ENCODE data around the gene SORBS2. TPM values are rescaled to one million over a fixed set of nuclear protein-coding genes. Genes with fewer than 3 reads are reported as not detected.

SORBS2 gene
- total and polyA plus RNA-seq, 3 donors from 2014 or later = 20.2 to 47.7 (median 26.0) TPM

DNA sequence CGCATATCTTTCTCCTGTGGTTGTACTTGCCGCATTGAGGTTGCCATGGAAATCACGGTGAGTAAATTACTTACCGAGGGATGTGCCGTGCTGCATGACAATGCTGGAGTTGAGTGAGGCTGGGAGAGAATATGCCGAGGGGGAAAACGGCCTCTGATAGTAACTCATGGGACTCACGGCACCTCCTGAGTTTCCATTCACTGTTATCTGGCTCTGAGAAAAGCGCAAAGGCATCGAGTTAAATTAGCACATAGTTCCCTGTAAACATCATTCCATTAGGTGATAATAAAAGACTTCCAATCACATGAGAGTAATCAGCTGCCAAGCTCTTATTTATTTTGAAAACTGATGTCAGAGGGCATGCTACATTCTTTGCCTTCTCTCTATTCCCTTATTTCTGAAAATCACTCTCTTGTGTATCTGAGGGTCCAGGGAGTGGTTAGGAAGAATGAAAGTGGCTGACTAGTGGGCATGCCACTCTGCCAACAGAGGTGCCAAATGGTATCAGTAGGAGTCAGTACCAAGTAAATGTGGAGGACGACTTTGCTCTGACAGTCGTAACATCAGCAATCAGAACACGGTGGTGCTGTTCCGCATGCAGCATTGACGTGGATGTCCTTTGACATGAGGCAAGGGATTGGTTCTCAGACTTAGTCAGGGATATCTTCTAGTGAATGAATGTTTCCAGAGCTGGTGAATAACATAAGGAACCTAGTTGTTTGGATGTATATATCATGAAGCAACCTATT lies 149.8 kb downstream of the SORBS2 start:
- WGBS, 2 donors = 77 to 80% methylated on average over 15 of the region's 15 CpGs

DNA sequence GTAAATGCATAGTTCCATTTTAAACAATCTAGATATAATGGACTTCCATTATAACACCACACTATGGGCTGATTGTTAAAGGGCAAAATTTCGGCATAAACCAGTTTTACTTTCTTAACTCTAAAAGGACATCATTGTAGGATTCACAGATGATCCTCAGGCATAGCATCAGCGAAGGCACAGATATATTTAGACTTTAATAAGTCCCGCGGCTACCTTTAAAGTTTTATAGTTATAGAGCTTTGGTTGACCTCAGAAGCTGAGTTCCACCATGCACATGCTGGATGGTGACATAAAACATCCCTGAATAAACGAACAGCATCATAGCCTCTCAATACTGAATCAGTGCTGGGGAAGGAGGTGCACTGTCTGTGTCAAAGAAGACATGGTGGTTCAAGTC lies 151.7 kb downstream of the SORBS2 start:
- no peak overlapping the region for H3K27ac ChIP-seq
- no peak for TF ChIP-seq POLR2A (IDR thresholded peaks at IDR 0.05)
- TF ChIP-seq, protein P1, sequence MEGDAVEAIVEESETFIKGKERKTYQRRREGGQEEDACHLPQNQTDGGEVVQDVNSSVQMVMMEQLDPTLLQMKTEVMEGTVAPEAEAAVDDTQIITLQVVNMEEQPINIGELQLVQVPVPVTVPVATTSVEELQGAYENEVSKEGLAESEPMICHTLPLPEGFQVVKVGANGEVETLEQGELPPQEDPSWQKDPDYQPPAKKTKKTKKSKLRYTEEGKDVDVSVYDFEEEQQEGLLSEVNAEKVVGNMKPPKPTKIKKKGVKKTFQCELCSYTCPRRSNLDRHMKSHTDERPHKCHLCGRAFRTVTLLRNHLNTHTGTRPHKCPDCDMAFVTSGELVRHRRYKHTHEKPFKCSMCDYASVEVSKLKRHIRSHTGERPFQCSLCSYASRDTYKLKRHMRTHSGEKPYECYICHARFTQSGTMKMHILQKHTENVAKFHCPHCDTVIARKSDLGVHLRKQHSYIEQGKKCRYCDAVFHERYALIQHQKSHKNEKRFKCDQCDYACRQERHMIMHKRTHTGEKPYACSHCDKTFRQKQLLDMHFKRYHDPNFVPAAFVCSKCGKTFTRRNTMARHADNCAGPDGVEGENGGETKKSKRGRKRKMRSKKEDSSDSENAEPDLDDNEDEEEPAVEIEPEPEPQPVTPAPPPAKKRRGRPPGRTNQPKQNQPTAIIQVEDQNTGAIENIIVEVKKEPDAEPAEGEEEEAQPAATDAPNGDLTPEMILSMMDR (IDR thresholded peaks at IDR 0.05) = no peak
- no peaks in the 10 kb centered on the region for H3K4me1 ChIP-seq
- no peak overlapping the region for H3K4me3 ChIP-seq
- no peaks in the 10 kb centered on the region for H3K27me3 ChIP-seq
- no peaks in the 10 kb centered on the region for H3K36me3 ChIP-seq (ENCODE audit: low read depth, missing control alignments)
- 87 to 88% methylated on average over 5 of the region's 5 CpGs for WGBS, 2 donors
- no peaks in the 10 kb centered on the region for H3K9me3 ChIP-seq
- no peak for DNase-seq
- intact Hi-C loops (cut with DNase I; ENCODE audit: low total_unique reads) = no loop called here

More for the DNA sequence above, 149.8 kb downstream of the SORBS2 start:
- H3K4me1 ChIP-seq = no peaks in the 10 kb centered on the region
- no peaks in the 10 kb centered on the region for H3K9me3 ChIP-seq
- no peak overlapping the region for H3K27ac ChIP-seq
- no peak for DNase-seq
- intact Hi-C loops (cut with DNase I; ENCODE audit: low total_unique reads) = no loop called here
- no peak overlapping the region for H3K4me3 ChIP-seq
- TF ChIP-seq POLR2A (IDR thresholded peaks at IDR 0.05) = no peak
- TF ChIP-seq, protein P1 (IDR thresholded peaks at IDR 0.05) = no peak
- no peaks in the 10 kb centered on the region for H3K36me3 ChIP-seq (ENCODE audit: low read depth, missing control alignments)
- H3K27me3 ChIP-seq = no peaks in the 10 kb centered on the region

DNA sequence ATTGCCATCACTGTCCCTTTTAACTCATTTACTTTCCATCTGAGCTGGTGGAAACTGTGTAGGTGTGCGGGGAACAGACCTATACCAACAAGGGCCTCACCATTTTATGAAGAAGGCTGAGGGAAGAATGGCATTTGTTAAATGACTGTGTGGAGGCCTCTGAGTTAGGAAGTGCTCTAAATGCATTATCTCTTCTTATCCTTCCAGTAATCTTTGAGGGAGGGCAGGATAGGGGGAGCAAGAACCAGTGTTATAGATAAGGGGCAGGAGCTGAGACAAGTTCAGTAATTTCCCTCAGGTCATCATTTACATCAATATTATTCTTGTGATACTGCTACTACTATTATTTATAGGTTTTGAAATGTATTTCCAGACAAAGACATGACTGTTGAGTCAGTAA lies 154.3 kb downstream of the SORBS2 start:
- WGBS, 2 donors = 92 to 93% methylated on average over 1 of the region's 1 CpG
- Histone ChIP-seq H3K4me3 (no peak overlapping the region), H3K4me1 (no peaks in the 10 kb centered on the region), H3K27me3 (no peaks in the 10 kb centered on the region), H3K27ac (no peak overlapping the region), H3K36me3 (ENCODE audit: low read depth, missing control alignments) (no peaks in the 10 kb centered on the region), H3K9me3 (no peaks in the 10 kb centered on the region)
- DNase-seq = no peak
- TF ChIP-seq, protein P1 (IDR thresholded peaks at IDR 0.05) = no peak
- TF ChIP-seq POLR2A (IDR thresholded peaks at IDR 0.05) = no peak
- intact Hi-C loops (cut with DNase I; ENCODE audit: low total_unique reads) = no loop called here

DNA sequence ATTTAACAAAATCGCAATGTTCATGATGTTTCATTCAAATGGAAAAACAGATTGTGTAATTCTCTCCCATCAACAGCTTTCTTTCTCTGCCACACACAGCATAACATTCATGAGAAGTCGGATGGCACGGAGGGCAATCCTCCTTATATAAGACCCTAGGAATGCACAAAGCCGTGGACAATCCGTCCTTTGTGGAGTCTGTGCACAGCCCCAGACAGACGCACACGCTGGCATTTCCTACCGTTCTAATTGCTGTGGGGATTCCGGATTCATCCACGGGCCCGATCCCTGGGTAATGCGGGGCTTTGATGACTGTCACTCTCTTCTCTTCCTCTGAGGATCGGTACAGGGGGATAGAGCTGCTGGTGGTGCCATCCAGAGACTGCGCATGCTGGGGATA lies 154.8 kb downstream of the SORBS2 start:
- DNase-seq = no peak
- no peak overlapping the region for H3K27ac ChIP-seq
- H3K4me3 ChIP-seq = no peak overlapping the region
- H3K36me3 ChIP-seq (ENCODE audit: low read depth, missing control alignments) = no peaks in the 10 kb centered on the region
- intact Hi-C loops (cut with DNase I; ENCODE audit: low total_unique reads) = no loop called here
- H3K4me1 ChIP-seq = no peaks in the 10 kb centered on the region
- no peak for TF ChIP-seq POLR2A (IDR thresholded peaks at IDR 0.05)
- TF ChIP-seq, protein P1 (IDR thresholded peaks at IDR 0.05) = no peak
- H3K9me3 ChIP-seq = no peaks in the 10 kb centered on the region
- no peaks in the 10 kb centered on the region for H3K27me3 ChIP-seq
- WGBS, 2 donors = 79 to 90% methylated on average over 12 to 14 of the region's 14 CpGs

- WGBS, 2 donors = 39 to 43% methylated on average over 6 of the region's 6 CpGs
- intact Hi-C loops (cut with DNase I; ENCODE audit: low total_unique reads) = no loop called here
- Histone ChIP-seq H3K27me3 (no peaks in the 10 kb centered on the region), H3K27ac (no peak overlapping the region), H3K4me3 (no peak overlapping the region), H3K9me3 (no peaks in the 10 kb centered on the region), H3K4me1 (no peaks in the 10 kb centered on the region), H3K36me3 (ENCODE audit: low read depth, missing control alignments) (no peaks in the 10 kb centered on the region)
- no peak for DNase-seq
- TF ChIP-seq POLR2A (IDR thresholded peaks at IDR 0.05) = no peak
- TF ChIP-seq, protein P1 (IDR thresholded peaks at IDR 0.05) = peak in 1 of 3 experiments; percentile 8
Measured at GRCh38 chr4:185656467-185656931, 155.5 kb downstream of the SORBS2 start.

Data from testis (tissue), 3 donors.